ENCODE results near the gene LY86. TPM values are rescaled to one million over a fixed set of nuclear protein-coding genes. Genes with fewer than 3 reads are reported as not detected.

LY86 gene
- total RNA-seq, 1 donor from 2014 or later, result not detected

- Mint-ChIP-seq H3K27ac (ENCODE audit: unreplicated experiment) (no peak overlapping the region), H3K36me3 (ENCODE audit: unreplicated experiment) (no peaks in the 10 kb centered on the region), H3K27me3 (ENCODE audit: unreplicated experiment) (peaks cover 2% of the 10 kb centered on the region), H3K9me3 (ENCODE audit: unreplicated experiment) (peaks cover 3% of the 10 kb centered on the region), H3K4me1 (ENCODE audit: low read depth, unreplicated experiment) (peaks cover 7% of the 10 kb centered on the region), H3K4me3 (ENCODE audit: unreplicated experiment) (no peak overlapping the region)
- TF ChIP-seq CTCF (IDR thresholded peaks at IDR 0.05; ENCODE audit: partially characterized antibody, unreplicated experiment), result no peak
- DNase-seq, result no peak
These were observed 32.4 kb downstream of the LY86 start for GRCh38 chr6:6620766-6621425.

GRCh38 chr6:6622501-6622900 is 34.0 kb downstream of the LY86 start:
- Mint-ChIP-seq H3K4me3 (ENCODE audit: unreplicated experiment) (no peak overlapping the region), H3K36me3 (ENCODE audit: unreplicated experiment) (no peaks in the 10 kb centered on the region), H3K27ac (ENCODE audit: unreplicated experiment) (no peak overlapping the region), H3K27me3 (ENCODE audit: unreplicated experiment) (peaks cover 4% of the 10 kb centered on the region), H3K4me1 (ENCODE audit: low read depth, unreplicated experiment) (peaks cover 12% of the 10 kb centered on the region), H3K9me3 (ENCODE audit: unreplicated experiment) (peaks cover 3% of the 10 kb centered on the region)
- TF ChIP-seq CTCF (IDR thresholded peaks at IDR 0.05; ENCODE audit: partially characterized antibody, unreplicated experiment), result no peak
- DNase-seq, result no peak

GRCh38 chr6:6623553-6623952 is 35.0 kb downstream of the LY86 start:
- H3K36me3 Mint-ChIP-seq (ENCODE audit: unreplicated experiment), result no peaks in the 10 kb centered on the region
- H3K27me3 Mint-ChIP-seq (ENCODE audit: unreplicated experiment), result peaks cover 4% of the 10 kb centered on the region
- H3K4me1 Mint-ChIP-seq (ENCODE audit: low read depth, unreplicated experiment), result peaks cover 10% of the 10 kb centered on the region
- H3K4me3 Mint-ChIP-seq (ENCODE audit: unreplicated experiment), result no peak overlapping the region
- no peak for TF ChIP-seq CTCF (IDR thresholded peaks at IDR 0.05; ENCODE audit: partially characterized antibody, unreplicated experiment)
- peaks cover 3% of the 10 kb centered on the region for H3K9me3 Mint-ChIP-seq (ENCODE audit: unreplicated experiment)
- DNase-seq, result no peak
- H3K27ac Mint-ChIP-seq (ENCODE audit: unreplicated experiment), result no peak overlapping the region

- H3K4me3 Mint-ChIP-seq (ENCODE audit: unreplicated experiment), result no peak overlapping the region
- H3K36me3 Mint-ChIP-seq (ENCODE audit: unreplicated experiment), result no peaks in the 10 kb centered on the region
- peaks cover 4% of the 10 kb centered on the region for H3K27me3 Mint-ChIP-seq (ENCODE audit: unreplicated experiment)
- TF ChIP-seq CTCF (IDR thresholded peaks at IDR 0.05; ENCODE audit: partially characterized antibody, unreplicated experiment), result no peak
- no peak for DNase-seq
- peaks cover 3% of the 10 kb centered on the region for H3K9me3 Mint-ChIP-seq (ENCODE audit: unreplicated experiment)
- peaks cover 10% of the 10 kb centered on the region for H3K4me1 Mint-ChIP-seq (ENCODE audit: low read depth, unreplicated experiment)
- no peak overlapping the region for H3K27ac Mint-ChIP-seq (ENCODE audit: unreplicated experiment)
These were observed 35.9 kb downstream of the LY86 start for GRCh38 chr6:6624269-6624990.

GRCh38 chr6:6626187-6626586 is 37.7 kb downstream of the LY86 start:
- Mint-ChIP-seq H3K27ac (ENCODE audit: unreplicated experiment) (no peak overlapping the region), H3K27me3 (ENCODE audit: unreplicated experiment) (peaks cover 4% of the 10 kb centered on the region), H3K36me3 (ENCODE audit: unreplicated experiment) (no peaks in the 10 kb centered on the region), H3K4me1 (ENCODE audit: low read depth, unreplicated experiment) (peaks cover 10% of the 10 kb centered on the region), H3K9me3 (ENCODE audit: unreplicated experiment) (peaks cover 3% of the 10 kb centered on the region), H3K4me3 (ENCODE audit: unreplicated experiment) (no peak overlapping the region)
- TF ChIP-seq CTCF (IDR thresholded peaks at IDR 0.05; ENCODE audit: partially characterized antibody, unreplicated experiment), result no peak
- DNase-seq, result no peak
